Astrocyte of the cerebellum (primary cell): ENCODE data around the gene GABPB1.
A peak's percentile ranks its signal among the peaks of the same experiment; 100 is the strongest.
"Not testable (repeated sequence)": the region's sequence is repeated elsewhere in the genome, so short reads cannot be mapped to it uniquely, and the experiment has no call there.

ENCODE experiments used
- DNase-seq: peaks from one replicate; pipeline ENCODE4 v3.0.0-alpha.2; 2011; ENCODE audit warnings: low read depth
- H3K4me3 ChIP-seq: 2 replicates; pipeline ENCODE4 v1.5.1; 2011; ENCODE audit warnings: mild to moderate bottlenecking, low read depth, low read length, moderate library complexity
- in situ Hi-C: cut with HindIII; loops from 2 replicates; pipeline ENCODE4 v1.10.0; 2017; ENCODE audit warnings: low sequenced_read_pairs
- TF ChIP-seq, protein P1 (sequence below): IDR thresholded peaks from 2 replicates; pipeline ENCODE4 v1.5.1; 2012; ENCODE audit warnings: low read length, low read depth, moderate library complexity, mild to moderate bottlenecking; ENCODE audit errors: missing control alignments

GABPB1 gene

DNA sequence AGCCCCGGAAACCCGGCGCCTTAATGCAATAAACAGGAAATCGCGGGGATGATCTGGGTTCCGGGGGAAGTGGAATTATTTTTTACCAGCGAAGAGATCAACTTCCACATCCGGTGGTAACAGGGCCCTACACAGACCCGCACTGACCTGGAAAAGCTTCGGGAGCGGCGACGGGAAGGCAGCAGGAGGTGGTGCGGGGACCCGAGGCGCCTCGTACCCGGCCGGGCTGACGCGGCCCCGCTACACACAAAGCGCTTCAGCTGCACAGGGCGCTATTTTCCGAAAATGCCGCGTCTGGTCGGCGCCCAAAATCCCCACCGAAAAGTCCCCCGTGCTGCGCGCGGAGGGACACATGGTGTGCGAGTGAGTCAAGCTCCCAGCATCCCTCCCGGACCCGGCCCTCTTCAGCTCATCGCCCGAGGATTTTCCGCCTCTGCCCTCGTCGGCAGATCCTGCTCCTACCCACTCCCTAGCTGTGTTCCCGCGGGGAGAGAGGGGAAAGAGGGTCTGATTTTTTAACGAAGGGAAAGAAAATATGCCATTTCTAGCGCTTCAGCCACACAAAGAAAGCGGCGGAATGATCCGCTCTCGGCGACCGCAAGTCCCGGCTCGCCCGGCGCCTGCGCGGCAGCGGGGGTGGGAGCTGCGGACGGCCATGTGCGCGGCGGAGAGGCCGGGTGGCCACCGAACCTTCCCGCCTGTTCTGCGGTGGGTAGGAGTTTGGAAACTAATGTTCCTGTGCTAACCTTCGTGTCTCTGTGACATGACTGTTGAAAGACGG lies at the start of gene GABPB1:
Gene GABPB1 (minus strand): TSS at position 361 of the 781 bp plus-strand sequence. CDS start 45,400 bp downstream, outside the sequence.
- TF ChIP-seq, protein P1, sequence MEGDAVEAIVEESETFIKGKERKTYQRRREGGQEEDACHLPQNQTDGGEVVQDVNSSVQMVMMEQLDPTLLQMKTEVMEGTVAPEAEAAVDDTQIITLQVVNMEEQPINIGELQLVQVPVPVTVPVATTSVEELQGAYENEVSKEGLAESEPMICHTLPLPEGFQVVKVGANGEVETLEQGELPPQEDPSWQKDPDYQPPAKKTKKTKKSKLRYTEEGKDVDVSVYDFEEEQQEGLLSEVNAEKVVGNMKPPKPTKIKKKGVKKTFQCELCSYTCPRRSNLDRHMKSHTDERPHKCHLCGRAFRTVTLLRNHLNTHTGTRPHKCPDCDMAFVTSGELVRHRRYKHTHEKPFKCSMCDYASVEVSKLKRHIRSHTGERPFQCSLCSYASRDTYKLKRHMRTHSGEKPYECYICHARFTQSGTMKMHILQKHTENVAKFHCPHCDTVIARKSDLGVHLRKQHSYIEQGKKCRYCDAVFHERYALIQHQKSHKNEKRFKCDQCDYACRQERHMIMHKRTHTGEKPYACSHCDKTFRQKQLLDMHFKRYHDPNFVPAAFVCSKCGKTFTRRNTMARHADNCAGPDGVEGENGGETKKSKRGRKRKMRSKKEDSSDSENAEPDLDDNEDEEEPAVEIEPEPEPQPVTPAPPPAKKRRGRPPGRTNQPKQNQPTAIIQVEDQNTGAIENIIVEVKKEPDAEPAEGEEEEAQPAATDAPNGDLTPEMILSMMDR = no peak
- peak; percentile 85 for DNase-seq
- in situ Hi-C loops = no loop called here
- H3K4me3 ChIP-seq = peak within 1 kb of the TSS; percentile 73

DNA sequence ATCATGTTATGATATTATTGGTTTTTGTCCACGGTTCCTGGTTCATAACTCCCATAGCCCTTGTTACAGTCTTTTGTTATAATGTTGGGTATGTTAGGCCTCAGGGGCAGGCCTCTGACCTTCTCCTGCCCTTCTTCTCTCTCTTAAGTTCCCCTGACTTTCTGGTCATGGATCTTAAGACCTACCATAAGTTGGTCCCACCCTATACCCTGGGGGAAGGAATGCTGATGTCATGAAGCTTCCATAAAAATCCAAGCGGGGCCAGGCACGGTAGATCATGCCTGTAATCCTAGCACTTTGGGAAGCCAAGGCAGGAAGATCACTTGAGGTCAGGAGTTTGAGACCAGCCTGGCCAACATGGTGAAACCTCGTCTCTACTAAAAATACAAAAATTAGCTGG lies 36.6 kb upstream of the GABPB1 start:
- DNase-seq, in situ Hi-C loops, H3K4me3 ChIP-seq: not testable (repeated sequence)

DNA sequence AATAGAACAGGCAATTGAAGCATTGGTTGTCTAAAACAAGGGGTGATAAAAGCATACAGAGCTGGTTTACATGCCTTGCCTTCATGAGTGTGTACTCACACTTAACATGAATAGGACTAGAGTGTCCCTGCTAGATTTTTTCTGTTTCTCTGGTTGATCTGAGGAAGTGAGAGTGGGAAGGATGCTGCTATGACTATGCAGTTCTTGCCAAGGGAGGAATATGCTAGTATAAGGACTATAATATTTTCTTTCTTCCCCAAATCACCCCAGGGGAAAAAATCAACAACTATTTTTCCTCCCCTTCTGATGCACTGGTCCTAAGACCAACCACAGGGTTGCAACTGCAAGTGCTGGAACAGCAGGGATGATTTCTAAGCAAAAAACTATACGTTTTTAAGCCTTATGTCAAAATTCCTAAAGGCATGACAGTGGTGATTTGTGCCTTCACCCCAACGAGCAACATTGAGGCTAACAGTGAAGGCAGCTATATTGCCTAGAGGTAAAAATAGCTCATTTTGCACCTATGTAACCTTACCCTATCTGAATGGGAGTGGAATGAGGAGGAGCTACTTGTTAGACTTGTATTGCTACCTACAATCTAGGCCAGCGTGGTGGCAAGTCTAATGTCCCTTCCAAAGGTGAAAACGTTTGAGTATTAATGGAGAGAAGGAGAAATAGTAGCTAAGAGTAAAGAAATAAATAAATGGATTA lies 35.7 kb upstream of the GABPB1 start:
- H3K4me3 ChIP-seq = no peak overlapping the region
- DNase-seq = no peak
- TF ChIP-seq, protein P1 = no peak
- in situ Hi-C loops = no loop called here

DNA sequence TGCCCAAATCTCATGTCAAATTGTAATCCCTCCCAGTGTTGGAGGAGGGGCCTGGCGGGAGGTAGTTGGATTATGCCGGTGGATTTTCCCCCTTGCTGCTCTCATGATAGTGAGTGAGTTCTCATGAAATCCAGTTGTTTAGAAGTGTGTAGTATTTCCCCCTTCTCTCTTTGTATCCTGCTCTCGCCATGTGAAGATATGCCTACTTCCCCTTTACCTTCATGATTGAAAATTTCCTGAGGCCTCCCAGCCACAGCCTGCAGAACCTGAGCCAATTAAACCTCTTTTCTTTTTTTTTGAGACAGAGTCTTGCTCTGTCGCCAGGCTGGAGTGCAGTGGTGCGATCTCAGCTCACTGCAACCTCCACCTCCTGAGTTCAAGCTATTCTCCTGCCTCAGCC lies 27.4 kb upstream of the GABPB1 start:
- in situ Hi-C loops, H3K4me3 ChIP-seq, DNase-seq: not testable (repeated sequence)

DNA sequence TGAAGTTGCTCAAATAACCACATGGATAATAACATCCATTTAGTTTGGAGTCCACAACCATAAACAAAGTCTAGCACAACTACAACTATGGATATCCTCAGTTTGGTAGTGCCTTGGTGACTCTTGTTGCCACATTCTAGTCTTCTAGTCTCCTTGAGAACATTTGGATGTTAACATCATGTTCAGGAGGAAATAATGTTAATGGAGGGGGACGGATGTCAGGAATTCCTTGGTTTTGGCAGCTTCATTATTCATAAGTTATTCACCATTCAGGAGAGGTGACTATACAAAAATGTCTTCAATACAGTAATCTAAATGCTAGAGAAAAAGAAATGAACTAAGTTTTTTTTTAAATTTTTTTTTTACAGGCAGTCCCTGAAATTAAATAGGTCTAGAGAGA lies 26.4 kb upstream of the GABPB1 start:
- TF ChIP-seq, protein P1 = no peak
- in situ Hi-C loops = no loop called here
- DNase-seq = no peak
- no peak overlapping the region for H3K4me3 ChIP-seq

DNA sequence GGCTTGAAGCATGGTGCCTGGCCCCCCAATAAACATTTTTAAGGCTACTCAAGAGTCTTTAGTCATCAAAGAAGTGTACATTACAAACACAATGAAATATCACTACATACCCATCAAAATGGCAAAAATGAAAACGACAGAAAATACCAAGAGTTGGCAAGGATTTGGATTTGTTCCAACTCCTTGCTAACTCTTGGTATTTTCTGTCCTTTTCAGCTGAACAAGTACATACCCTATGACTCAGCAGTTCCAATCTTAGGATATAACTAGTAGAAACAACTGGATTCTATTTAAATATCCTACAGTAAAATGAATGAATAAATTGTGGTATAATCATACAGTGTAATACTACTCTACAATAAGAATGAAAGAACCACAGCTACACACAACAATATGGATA lies 25.1 kb upstream of the GABPB1 start:
- TF ChIP-seq, protein P1 = no peak
- in situ Hi-C loops = no loop called here
- no peak for DNase-seq
- H3K4me3 ChIP-seq = no peak overlapping the region

DNA sequence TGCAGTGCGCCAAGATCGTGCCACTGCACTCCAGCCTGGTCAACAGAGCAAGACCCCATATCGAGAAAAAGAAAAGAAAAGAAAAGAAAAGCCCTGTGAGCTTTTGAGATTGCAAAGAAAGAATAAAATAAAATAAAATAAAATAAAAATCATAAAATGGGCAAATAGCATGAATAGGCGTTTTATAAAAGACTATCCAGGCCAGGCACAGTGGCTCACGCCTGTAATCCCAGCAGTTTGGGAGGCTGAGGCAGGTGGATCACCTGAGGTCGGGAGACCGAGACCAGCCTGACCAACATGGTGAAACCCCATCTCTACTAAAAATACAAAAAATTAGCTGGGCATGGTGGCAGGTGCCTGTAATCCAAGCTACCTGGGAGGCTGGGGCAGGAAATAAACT lies 24.4 kb upstream of the GABPB1 start:
- in situ Hi-C loops, DNase-seq: not testable (repeated sequence)

DNA sequence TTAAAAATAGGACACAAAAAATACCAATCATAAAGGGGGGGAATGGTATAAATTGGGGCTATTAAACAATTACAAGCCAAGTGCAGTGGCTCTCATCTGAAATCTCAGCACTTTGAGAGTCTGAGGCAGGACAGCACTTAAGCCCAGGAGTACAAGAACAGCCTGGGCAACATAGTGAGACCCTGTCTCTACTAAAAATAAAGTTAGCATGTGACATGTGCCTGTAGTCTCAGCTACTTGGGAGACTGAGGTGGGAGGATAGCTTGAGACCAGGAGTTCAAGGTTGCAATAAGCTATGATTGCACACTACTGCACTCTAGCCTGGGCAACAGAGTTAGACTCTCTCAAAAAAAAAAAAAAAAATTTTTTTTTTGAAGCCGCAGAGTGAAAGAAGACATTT lies 23.8 kb upstream of the GABPB1 start:
- no peak overlapping the region for H3K4me3 ChIP-seq
- TF ChIP-seq, protein P1 = no peak
- in situ Hi-C loops = no loop called here
- no peak for DNase-seq

More for the DNA sequence above, 24.4 kb upstream of the GABPB1 start:
- H3K4me3 ChIP-seq = not testable (repeated sequence)
